ENCODE results near the gene JMJD7.

JMJD7 gene

DNA sequence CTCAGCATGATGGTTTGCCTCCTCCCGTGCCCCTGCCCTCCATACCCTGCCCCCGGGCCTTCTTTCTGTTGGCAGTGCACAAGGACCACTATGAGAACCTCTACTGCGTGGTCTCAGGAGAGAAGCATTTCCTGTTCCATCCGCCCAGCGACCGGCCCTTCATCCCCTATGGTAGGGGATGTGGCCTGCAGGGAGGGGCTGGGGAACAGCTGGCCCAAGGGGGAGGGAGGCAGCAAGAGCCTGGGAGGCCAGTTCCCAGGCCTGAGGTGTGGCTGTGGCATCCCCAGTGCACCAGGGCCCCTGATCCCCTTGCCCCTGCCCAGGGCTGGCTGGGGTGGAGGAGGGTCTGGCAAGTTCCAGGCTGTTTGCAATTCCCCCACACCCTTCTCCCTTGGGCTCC lies 8.2 kb downstream of the JMJD7 start:
- TF ChIP-seq PPARA (CRISPR knock-in tag; IDR thresholded peaks at IDR 0.05; ENCODE audit: borderline replicate concordance) (no peak), BACH2 (CRISPR knock-in tag; IDR thresholded peaks at IDR 0.05; ENCODE audit: borderline replicate concordance) (no peak), TOX (CRISPR knock-in tag; IDR thresholded peaks at IDR 0.05; ENCODE audit: borderline replicate concordance) (no peak), ZFP3 (CRISPR knock-in tag; IDR thresholded peaks at IDR 0.05) (no peak), TCF4 (CRISPR knock-in tag; IDR thresholded peaks at IDR 0.05; ENCODE audit: borderline replicate concordance) (no peak)
- no peak for ATAC-seq

DNA sequence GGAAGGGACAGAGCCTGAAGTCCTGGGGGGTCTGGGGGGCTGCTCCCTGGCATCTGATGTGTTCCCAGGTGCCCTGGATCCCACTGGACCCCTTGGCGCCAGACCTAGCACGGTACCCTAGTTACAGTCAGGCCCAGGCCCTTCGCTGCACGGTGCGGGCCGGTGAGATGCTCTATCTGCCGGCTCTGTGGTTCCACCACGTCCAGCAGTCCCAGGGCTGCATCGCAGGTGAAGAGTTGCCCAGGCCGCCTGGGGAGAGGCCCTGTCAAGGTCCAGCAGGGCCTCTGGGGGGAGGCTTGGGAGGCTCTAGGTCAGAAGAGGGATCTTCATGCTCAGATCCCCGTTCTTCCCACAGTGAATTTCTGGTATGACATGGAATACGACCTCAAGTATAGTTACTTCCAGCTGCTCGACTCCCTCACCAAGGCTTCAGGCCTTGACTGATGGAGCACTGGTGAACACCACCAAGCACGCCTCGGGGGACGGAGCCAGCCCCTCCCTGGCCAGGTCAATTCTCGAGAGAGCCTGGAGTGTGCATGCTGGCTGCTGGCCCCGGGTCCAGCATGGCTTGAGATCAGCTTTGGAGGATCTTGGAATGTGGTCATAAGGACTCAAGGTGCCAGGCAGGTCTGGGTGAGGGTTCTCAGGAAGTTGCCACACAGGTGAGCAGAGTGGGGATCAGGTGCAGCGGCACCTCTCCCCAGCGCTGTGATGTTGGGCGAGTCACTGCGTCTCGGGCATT lies 9.0 kb downstream of the JMJD7 start:
- TF ChIP-seq, protein P1, sequence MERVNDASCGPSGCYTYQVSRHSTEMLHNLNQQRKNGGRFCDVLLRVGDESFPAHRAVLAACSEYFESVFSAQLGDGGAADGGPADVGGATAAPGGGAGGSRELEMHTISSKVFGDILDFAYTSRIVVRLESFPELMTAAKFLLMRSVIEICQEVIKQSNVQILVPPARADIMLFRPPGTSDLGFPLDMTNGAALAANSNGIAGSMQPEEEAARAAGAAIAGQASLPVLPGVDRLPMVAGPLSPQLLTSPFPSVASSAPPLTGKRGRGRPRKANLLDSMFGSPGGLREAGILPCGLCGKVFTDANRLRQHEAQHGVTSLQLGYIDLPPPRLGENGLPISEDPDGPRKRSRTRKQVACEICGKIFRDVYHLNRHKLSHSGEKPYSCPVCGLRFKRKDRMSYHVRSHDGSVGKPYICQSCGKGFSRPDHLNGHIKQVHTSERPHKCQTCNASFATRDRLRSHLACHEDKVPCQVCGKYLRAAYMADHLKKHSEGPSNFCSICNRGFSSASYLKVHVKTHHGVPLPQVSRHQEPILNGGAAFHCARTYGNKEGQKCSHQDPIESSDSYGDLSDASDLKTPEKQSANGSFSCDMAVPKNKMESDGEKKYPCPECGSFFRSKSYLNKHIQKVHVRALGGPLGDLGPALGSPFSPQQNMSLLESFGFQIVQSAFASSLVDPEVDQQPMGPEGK (CRISPR knock-in tag; IDR thresholded peaks at IDR 0.05; ENCODE audit: borderline replicate concordance) = no peak
- no peak for TF ChIP-seq ZC3H10 (CRISPR knock-in tag; IDR thresholded peaks at IDR 0.05)
- no peak for TF ChIP-seq OSR1 (CRISPR knock-in tag; IDR thresholded peaks at IDR 0.05)
- TF ChIP-seq, protein P2, sequence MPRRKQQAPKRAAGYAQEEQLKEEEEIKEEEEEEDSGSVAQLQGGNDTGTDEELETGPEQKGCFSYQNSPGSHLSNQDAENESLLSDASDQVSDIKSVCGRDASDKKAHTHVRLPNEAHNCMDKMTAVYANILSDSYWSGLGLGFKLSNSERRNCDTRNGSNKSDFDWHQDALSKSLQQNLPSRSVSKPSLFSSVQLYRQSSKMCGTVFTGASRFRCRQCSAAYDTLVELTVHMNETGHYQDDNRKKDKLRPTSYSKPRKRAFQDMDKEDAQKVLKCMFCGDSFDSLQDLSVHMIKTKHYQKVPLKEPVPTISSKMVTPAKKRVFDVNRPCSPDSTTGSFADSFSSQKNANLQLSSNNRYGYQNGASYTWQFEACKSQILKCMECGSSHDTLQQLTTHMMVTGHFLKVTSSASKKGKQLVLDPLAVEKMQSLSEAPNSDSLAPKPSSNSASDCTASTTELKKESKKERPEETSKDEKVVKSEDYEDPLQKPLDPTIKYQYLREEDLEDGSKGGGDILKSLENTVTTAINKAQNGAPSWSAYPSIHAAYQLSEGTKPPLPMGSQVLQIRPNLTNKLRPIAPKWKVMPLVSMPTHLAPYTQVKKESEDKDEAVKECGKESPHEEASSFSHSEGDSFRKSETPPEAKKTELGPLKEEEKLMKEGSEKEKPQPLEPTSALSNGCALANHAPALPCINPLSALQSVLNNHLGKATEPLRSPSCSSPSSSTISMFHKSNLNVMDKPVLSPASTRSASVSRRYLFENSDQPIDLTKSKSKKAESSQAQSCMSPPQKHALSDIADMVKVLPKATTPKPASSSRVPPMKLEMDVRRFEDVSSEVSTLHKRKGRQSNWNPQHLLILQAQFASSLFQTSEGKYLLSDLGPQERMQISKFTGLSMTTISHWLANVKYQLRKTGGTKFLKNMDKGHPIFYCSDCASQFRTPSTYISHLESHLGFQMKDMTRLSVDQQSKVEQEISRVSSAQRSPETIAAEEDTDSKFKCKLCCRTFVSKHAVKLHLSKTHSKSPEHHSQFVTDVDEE (CRISPR knock-in tag; IDR thresholded peaks at IDR 0.05) = no peak
- TF ChIP-seq, protein P3, sequence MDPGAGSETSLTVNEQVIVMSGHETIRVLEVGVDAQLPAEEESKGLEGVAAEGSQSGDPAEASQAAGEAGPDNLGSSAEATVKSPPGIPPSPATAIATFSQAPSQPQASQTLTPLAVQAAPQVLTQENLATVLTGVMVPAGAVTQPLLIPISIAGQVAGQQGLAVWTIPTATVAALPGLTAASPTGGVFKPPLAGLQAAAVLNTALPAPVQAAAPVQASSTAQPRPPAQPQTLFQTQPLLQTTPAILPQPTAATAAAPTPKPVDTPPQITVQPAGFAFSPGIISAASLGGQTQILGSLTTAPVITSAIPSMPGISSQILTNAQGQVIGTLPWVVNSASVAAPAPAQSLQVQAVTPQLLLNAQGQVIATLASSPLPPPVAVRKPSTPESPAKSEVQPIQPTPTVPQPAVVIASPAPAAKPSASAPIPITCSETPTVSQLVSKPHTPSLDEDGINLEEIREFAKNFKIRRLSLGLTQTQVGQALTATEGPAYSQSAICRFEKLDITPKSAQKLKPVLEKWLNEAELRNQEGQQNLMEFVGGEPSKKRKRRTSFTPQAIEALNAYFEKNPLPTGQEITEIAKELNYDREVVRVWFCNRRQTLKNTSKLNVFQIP (CRISPR knock-in tag; IDR thresholded peaks at IDR 0.05; ENCODE audit: borderline replicate concordance, low read depth) = no peak
- TF ChIP-seq ARNTL (CRISPR knock-in tag; IDR thresholded peaks at IDR 0.05; ENCODE audit: borderline replicate concordance, low read depth) = no peak
- no peak for TF ChIP-seq ZNF565 (CRISPR knock-in tag; conservative IDR thresholded peaks at IDR 0.05; ENCODE audit: low read depth)
- no peak for TF ChIP-seq ZFP3 (CRISPR knock-in tag; IDR thresholded peaks at IDR 0.05)
- TF ChIP-seq, protein P4, sequence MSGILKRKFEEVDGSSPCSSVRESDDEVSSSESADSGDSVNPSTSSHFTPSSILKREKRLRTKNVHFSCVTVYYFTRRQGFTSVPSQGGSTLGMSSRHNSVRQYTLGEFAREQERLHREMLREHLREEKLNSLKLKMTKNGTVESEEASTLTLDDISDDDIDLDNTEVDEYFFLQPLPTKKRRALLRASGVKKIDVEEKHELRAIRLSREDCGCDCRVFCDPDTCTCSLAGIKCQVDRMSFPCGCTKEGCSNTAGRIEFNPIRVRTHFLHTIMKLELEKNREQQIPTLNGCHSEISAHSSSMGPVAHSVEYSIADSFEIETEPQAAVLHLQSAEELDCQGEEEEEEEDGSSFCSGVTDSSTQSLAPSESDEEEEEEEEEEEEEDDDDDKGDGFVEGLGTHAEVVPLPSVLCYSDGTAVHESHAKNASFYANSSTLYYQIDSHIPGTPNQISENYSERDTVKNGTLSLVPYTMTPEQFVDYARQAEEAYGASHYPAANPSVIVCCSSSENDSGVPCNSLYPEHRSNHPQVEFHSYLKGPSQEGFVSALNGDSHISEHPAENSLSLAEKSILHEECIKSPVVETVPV (CRISPR knock-in tag; IDR thresholded peaks at IDR 0.05) = no peak
- TF ChIP-seq BACH2 (CRISPR knock-in tag; IDR thresholded peaks at IDR 0.05; ENCODE audit: borderline replicate concordance) = no peak
- TF ChIP-seq SNAI2 (CRISPR knock-in tag; IDR thresholded peaks at IDR 0.05) = no peak
- no peak for TF ChIP-seq ZNF70 (CRISPR knock-in tag; IDR thresholded peaks at IDR 0.05)
- ATAC-seq = no peak

DNA sequence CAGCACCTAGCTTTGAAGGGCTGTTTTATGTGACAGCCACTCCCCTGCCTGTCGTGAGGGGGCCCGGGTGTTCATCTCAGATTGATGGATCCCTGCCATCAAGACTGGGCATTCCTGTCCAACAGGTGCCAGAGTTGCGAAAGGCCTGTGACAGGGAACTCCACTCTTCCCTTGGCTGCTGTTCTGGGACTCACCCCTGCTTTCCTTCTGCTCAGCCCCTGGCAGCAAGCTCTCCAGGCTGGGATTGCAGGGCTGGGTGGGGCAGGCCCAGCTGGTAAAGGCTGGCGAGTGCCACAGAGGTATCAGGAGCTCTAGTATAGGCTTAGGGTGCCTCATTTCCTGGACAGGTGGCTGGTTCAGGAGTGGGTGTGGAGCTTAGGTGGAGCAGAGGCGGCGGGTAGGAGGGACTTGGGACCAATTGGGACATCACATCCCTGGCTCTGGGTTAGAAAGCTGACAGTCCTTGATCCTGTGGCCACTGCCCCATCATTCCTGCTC lies 10.6 kb downstream of the JMJD7 start, which contains the start of gene PLA2G4B:
Gene PLA2G4B, plus strand, starts transcription at position 448 of the 498 bp plus-strand sequence. CDS start 67 bp downstream, outside the sequence.
- no peak for ATAC-seq
- TF ChIP-seq TCF4 (CRISPR knock-in tag; IDR thresholded peaks at IDR 0.05; ENCODE audit: borderline replicate concordance) (no peak), ZFP30 (CRISPR knock-in tag; IDR thresholded peaks at IDR 0.05) (no peak), ZNF70 (CRISPR knock-in tag; IDR thresholded peaks at IDR 0.05) (no peak), ZNF8 (CRISPR knock-in tag; IDR thresholded peaks at IDR 0.05) (no peak), BACH2 (CRISPR knock-in tag; IDR thresholded peaks at IDR 0.05; ENCODE audit: borderline replicate concordance) (no peak)
- TF ChIP-seq, protein P2 (CRISPR knock-in tag; IDR thresholded peaks at IDR 0.05) = no peak
